H1 (cell line): ENCODE results near the gene PTCD3. TPM values are rescaled to one million over a fixed set of nuclear protein-coding genes. Genes with fewer than 3 reads are reported as not detected.

Experiments used
- CTCF ChIA-PET: fragments of 300-600 bp; sonication (Branson Sonifier 250); formaldehyde crosslinking; loops from one replicate; lab custom pipeline; 2021; ENCODE audit not compliant: partially characterized antibody; lab: Charles Lee
- POLR2A ChIA-PET: fragments of 300-600 bp; sonication (Branson Sonifier 250); formaldehyde crosslinking; loops from one replicate; lab custom pipeline; 2021; ENCODE audit warnings: inconsistent platforms; ENCODE audit not compliant: partially characterized antibody; lab: Charles Lee
- DNase-seq, 2 experiments: peaks; one replicate each; pipeline versions ENCODE4 v3.0.0 to v3.0.0-alpha.2; 2010 to 2022; ENCODE audit warnings: low spot score in 2 of 2, low read depth in 1 of 2, mixed read lengths in 1 of 2
- FAIRE-seq: peaks from 2 replicates; lab custom pipeline; 2011; peaks lifted over from hg19 to GRCh38; lab: Jason Lieb, UNC
- H2AFZ ChIP-seq: 2 replicates; pipeline ENCODE4 v1.8.1; 2012; ENCODE audit warnings: low read length, inconsistent platforms
- H2AK5ac ChIP-seq: 2 replicates; pipeline ENCODE4 v1.6.1; 2013; ENCODE audit warnings: low read depth, low read length
- H2BK120ac ChIP-seq: replicated peaks from 2 replicates; pipeline ENCODE3; 2013; ENCODE audit warnings: low read depth, low read length, inconsistent platforms
- H2BK12ac ChIP-seq: 2 replicates; pipeline ENCODE4 v1.6.1; 2013; ENCODE audit warnings: low read depth, low read length
- H2BK15ac ChIP-seq: 2 replicates; pipeline ENCODE4 v1.6.1; 2013; ENCODE audit warnings: low read length
- H2BK20ac ChIP-seq: 2 replicates; pipeline ENCODE4 v1.6.1; 2013; ENCODE audit warnings: low read length
- H2BK5ac ChIP-seq: 2 replicates; pipeline ENCODE4 v1.6.1; 2013; ENCODE audit warnings: low read depth, low read length
- H3K14ac ChIP-seq: 2 replicates; pipeline ENCODE4 v1.6.1; 2013; ENCODE audit warnings: inconsistent platforms; ENCODE audit not compliant: insufficient read length
- H3K18ac ChIP-seq: 2 replicates; pipeline ENCODE4 v1.6.1; 2013; ENCODE audit warnings: low read length; ENCODE audit errors: extremely low read depth
- H3K23ac ChIP-seq: 2 replicates; pipeline ENCODE4 v1.6.1; 2013; ENCODE audit warnings: inconsistent platforms; ENCODE audit not compliant: insufficient read length
- H3K23me2 ChIP-seq: 2 replicates; pipeline ENCODE4 v1.6.1; 2013; ENCODE audit warnings: low read depth, low read length
- H3K27ac ChIP-seq: 2 replicates; pipeline ENCODE4 v1.6.1; 2011; ENCODE audit warnings: low read depth, low read length, inconsistent platforms
- H3K27me3 ChIP-seq, 4 experiments: replicated peaks in 1 of 4; 1 replicate in 1 of 4; 2 replicates in 3 of 4; pipeline versions ENCODE4 v1.6.1 to v1.8.1; 2011 to 2013; ENCODE audit warnings: low read length in 3 of 4, mild to moderate bottlenecking in 3 of 4, inconsistent platforms in 2 of 4, mixed read lengths in 2 of 4, moderate library complexity in 1 of 4; ENCODE audit not compliant: control insufficient read depth in 3 of 4, insufficient read depth in 3 of 4; ENCODE audit errors: extremely low read depth in 1 of 4
- H3K36me3 ChIP-seq, 4 experiments: 2 replicates each; pipeline versions ENCODE4 v1.6.1 to v1.8.1; 2011 to 2013; ENCODE audit warnings: mild to moderate bottlenecking in 4 of 4, low read length in 3 of 4, moderate library complexity in 2 of 4, control low read depth in 1 of 4, inconsistent platforms in 1 of 4; ENCODE audit not compliant: insufficient read depth in 4 of 4, control insufficient read depth in 2 of 4
- H3K4ac ChIP-seq: replicated peaks from 2 replicates; pipeline ENCODE3; 2013; ENCODE audit warnings: low read length, low read depth, mixed read lengths, inconsistent platforms; ENCODE audit not compliant: insufficient read length
- H3K4me1 ChIP-seq, 4 experiments: replicated peaks in 1 of 4; 1 replicate in 1 of 4; 2 replicates in 3 of 4; pipeline versions ENCODE4 v1.6.1 to v1.8.1; 2011 to 2013; ENCODE audit warnings: low read length in 3 of 4, inconsistent platforms in 2 of 4, mixed read lengths in 1 of 4; ENCODE audit not compliant: insufficient read depth in 4 of 4, control insufficient read depth in 3 of 4
- H3K4me2 ChIP-seq, 2 experiments: 2 replicates each; pipeline versions ENCODE4 v1.6.1 to v1.8.1; 2011 to 2013; ENCODE audit warnings: low read depth in 2 of 2, low read length in 2 of 2, control low read depth in 1 of 2, inconsistent platforms in 1 of 2, mild to moderate bottlenecking in 1 of 2; ENCODE audit not compliant: insufficient read depth in 1 of 2
- H3K4me3 ChIP-seq, 4 experiments: fragments of 200-600, 300-600 bp in 1 of 4; sonication (generic), shearing (Covaris generic), sonication (Bioruptor Twin) in 1 of 4; 2 replicates each; pipeline versions ENCODE4 v1.5.1 to v1.8.1; 2011 to 2016; ENCODE audit warnings: low read length in 4 of 4, low read depth in 3 of 4, control low read depth in 2 of 4, inconsistent platforms in 2 of 4, mild to moderate bottlenecking in 2 of 4, mixed read lengths in 1 of 4, moderate library complexity in 1 of 4; ENCODE audit not compliant: insufficient read depth in 2 of 4; ENCODE audit errors: extremely low read depth in 1 of 4
- H3K56ac ChIP-seq: replicated peaks from 2 replicates; pipeline ENCODE3; 2013; ENCODE audit warnings: low read depth, mild to moderate bottlenecking, mixed read lengths, low read length, inconsistent platforms; ENCODE audit not compliant: insufficient read length
- H3K79me1 ChIP-seq: 2 replicates; pipeline ENCODE4 v1.6.1; 2013; ENCODE audit warnings: low read depth, low read length, control low read depth
- H3K79me2 ChIP-seq, 2 experiments: 2 replicates each; pipeline versions ENCODE4 v1.6.1 to v1.8.1; 2012 to 2013; ENCODE audit warnings: low read length in 2 of 2, mild to moderate bottlenecking in 2 of 2, inconsistent platforms in 1 of 2; ENCODE audit not compliant: insufficient read depth in 2 of 2, control insufficient read depth in 1 of 2
- H3K9ac ChIP-seq, 4 experiments: replicated peaks in 1 of 4; 1 replicate in 1 of 4; 2 replicates in 3 of 4; pipeline versions ENCODE4 v1.6.1 to v1.8.1; 2011 to 2013; ENCODE audit warnings: low read depth in 3 of 4, low read length in 3 of 4, control low read depth in 2 of 4, mild to moderate bottlenecking in 2 of 4, moderate library complexity in 2 of 4, inconsistent platforms in 1 of 4; ENCODE audit errors: extremely low read depth in 1 of 4
- H3K9me3 ChIP-seq, 2 experiments: 2 replicates each; pipeline versions ENCODE4 v1.6.1 to v1.8.1; 2012 to 2013; ENCODE audit warnings: mild to moderate bottlenecking in 2 of 2, moderate library complexity in 2 of 2, control low read depth in 1 of 2, inconsistent platforms in 1 of 2, low read depth in 1 of 2, low read length in 1 of 2, mixed read lengths in 1 of 2; ENCODE audit not compliant: insufficient read depth in 2 of 2
- H4K20me1 ChIP-seq, 2 experiments: replicated peaks in 1 of 2; 2 replicates each; pipeline versions ENCODE3 to v1.8.1; 2011 to 2013; ENCODE audit warnings: inconsistent platforms in 2 of 2, low read length in 2 of 2, mild to moderate bottlenecking in 1 of 2; ENCODE audit not compliant: insufficient read depth in 2 of 2, control insufficient read depth in 1 of 2
- H4K5ac ChIP-seq: 2 replicates; pipeline ENCODE4 v1.6.1; 2013; ENCODE audit warnings: low read length, low read depth, mixed read lengths, inconsistent platforms; ENCODE audit not compliant: insufficient read length
- H4K8ac ChIP-seq: 2 replicates; pipeline ENCODE4 v1.8.0; 2013; ENCODE audit warnings: mild to moderate bottlenecking, moderate library complexity, low read length, inconsistent platforms; ENCODE audit not compliant: insufficient read depth; ENCODE audit errors: extremely low read depth
- H4K91ac ChIP-seq: replicated peaks from 2 replicates; pipeline ENCODE3; 2013; ENCODE audit warnings: low read length, mixed read lengths, inconsistent platforms; ENCODE audit not compliant: insufficient read length
- SIX5 ChIP-seq: IDR thresholded peaks from 2 replicates; pipeline ENCODE4 v1.6.1; 2011; ENCODE audit warnings: mild to moderate bottlenecking, low read depth, low read length
- polyA plus RNA-seq, 7 experiments: library from polyadenylated mRNA; depleted of rRNA in 3 of 7; stranded (reverse) in 5 of 7; unstranded in 2 of 7; fragments of >200 nt in 5 of 7; fragments of 200-250 nt in 2 of 7; gene quantifications; 1 replicate in 5 of 7; 2 replicates in 1 of 7; 4 replicates in 1 of 7; pipeline versions ENCODE4 v1.2.1 to v1.2.3, GENCODE V29; 2011 to 2013; ENCODE audit warnings: missing spikeins in 2 of 7, mixed read lengths in 2 of 7
- total RNA-seq: library from RNA; stranded (reverse); fragmentation: NEBNext Ultra II Directional; extraction: Animal tissue kit (Norgen Biotek cat#: 25700); gene quantifications from 2 replicates; pipeline ENCODE4 v1.2.1, GENCODE V29; 2021

The PTCD3 gene
- total and polyA plus RNA-seq, 2 of the 8 experiments (the other 6 are each of a cell fraction or from before 2014, with no cell fraction given): 64.3 to 192 TPM

GRCh38 chr2:86066915-86067314, 39.1 kb upstream of the PTCD3 start:
- Histone ChIP-seq H2BK120ac (no peak overlapping the region), H4K91ac (no peak overlapping the region), H3K27ac (no peak overlapping the region), H3K79me1 (no peaks in the 10 kb centered on the region), H3K4me1 (no peaks in the 10 kb centered on the region), H3K56ac (no peak overlapping the region), H3K27me3 (no peaks in the 10 kb centered on the region), H3K9me3 (no peaks in the 10 kb centered on the region), H3K23ac (no peak overlapping the region), H3K18ac (no peak overlapping the region), H4K8ac (no peak overlapping the region), H2AK5ac (no peak overlapping the region), H3K14ac (no peak overlapping the region), H3K4ac (no peak overlapping the region), H2BK12ac (no peak overlapping the region), H3K9ac (no peak overlapping the region), H4K5ac (no peak overlapping the region), H2BK15ac (no peak overlapping the region)
- POLR2A ChIA-PET: interaction anchor here (1.0 kb wide), 1 partner anchor 58 kb away, joined by 3 read pairs; no protein-coding TSS in a partner anchor
- FAIRE-seq (no peak), DNase-seq (no peak)
- no peak for TF ChIP-seq SIX5
- TF ChIP-seq, all 59 proteins: peak for 0
- H2BK20ac ChIP-seq: no peak overlapping the region
- H4K20me1 ChIP-seq: peaks cover 0 to 5% of the 10 kb centered on the region in 2 experiments
- no peak overlapping the region for H2BK5ac ChIP-seq
- H2AFZ ChIP-seq: no peak overlapping the region
- no peak overlapping the region for H3K4me3 ChIP-seq
- H3K36me3 ChIP-seq: peaks cover 25 to 67% (median 56%) of the 10 kb centered on the region in 4 experiments
- no peaks in the 10 kb centered on the region for H3K23me2 ChIP-seq
- no peaks in the 10 kb centered on the region for H3K79me2 ChIP-seq
- CTCF ChIA-PET: interaction anchor here (2.0 to 4.4 kb wide), 2 partner anchors 13 to 22 kb away, joined by 4 to 27 read pairs; no protein-coding TSS in a partner anchor
- no peak overlapping the region for H3K4me2 ChIP-seq
